NB4 (cell line): ENCODE results near the gene RABGAP1.

Source experiments
- MYC ChIP-seq: IDR thresholded peaks from 2 replicates; pipeline ENCODE4 v1.6.1; 2011; ENCODE audit warnings: low read depth, low read length
- POLR2A ChIP-seq: IDR thresholded peaks from 2 replicates; pipeline ENCODE4 v1.6.1; 2011; ENCODE audit warnings: mild to moderate bottlenecking; ENCODE audit not compliant: insufficient read length; ENCODE audit errors: extremely low read depth
- TF ChIP-seq, protein P1 (sequence below): IDR thresholded peaks from one replicate; pipeline ENCODE4 v1.5.1; 2012; ENCODE audit warnings: low read depth, low read length
- TF ChIP-seq, protein P2 (sequence below): IDR thresholded peaks from 2 replicates; pipeline ENCODE4 v1.6.1; 2011; ENCODE audit warnings: low read depth, low read length

- TF ChIP-seq MYC (no peak), POLR2A (no peak)
- TF ChIP-seq, protein P1, sequence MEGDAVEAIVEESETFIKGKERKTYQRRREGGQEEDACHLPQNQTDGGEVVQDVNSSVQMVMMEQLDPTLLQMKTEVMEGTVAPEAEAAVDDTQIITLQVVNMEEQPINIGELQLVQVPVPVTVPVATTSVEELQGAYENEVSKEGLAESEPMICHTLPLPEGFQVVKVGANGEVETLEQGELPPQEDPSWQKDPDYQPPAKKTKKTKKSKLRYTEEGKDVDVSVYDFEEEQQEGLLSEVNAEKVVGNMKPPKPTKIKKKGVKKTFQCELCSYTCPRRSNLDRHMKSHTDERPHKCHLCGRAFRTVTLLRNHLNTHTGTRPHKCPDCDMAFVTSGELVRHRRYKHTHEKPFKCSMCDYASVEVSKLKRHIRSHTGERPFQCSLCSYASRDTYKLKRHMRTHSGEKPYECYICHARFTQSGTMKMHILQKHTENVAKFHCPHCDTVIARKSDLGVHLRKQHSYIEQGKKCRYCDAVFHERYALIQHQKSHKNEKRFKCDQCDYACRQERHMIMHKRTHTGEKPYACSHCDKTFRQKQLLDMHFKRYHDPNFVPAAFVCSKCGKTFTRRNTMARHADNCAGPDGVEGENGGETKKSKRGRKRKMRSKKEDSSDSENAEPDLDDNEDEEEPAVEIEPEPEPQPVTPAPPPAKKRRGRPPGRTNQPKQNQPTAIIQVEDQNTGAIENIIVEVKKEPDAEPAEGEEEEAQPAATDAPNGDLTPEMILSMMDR = no peak
- TF ChIP-seq, protein P2, sequence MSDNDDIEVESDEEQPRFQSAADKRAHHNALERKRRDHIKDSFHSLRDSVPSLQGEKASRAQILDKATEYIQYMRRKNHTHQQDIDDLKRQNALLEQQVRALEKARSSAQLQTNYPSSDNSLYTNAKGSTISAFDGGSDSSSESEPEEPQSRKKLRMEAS = no peak
Measured at GRCh38 chr9:123129423-123129822, 188.6 kb downstream of the RABGAP1 start.
